ENCODE data around the gene TNNI2.
"Not testable (repeated sequence)": the region's sequence is repeated elsewhere in the genome, so short reads cannot be mapped to it uniquely, and the experiment has no call there.

TNNI2 gene

GRCh38 chr11:1838426-1839144, at the start of gene TNNI2:
Gene TNNI2, plus strand, starts transcription at chr11:1838981. Its CDS starts 716 bp downstream, at chr11:1839697.
- no peak for DNase-seq

GRCh38 chr11:1791912-1792311, 46.9 kb upstream of the TNNI2 start:
- DNase-seq = no peak

GRCh38 chr11:1792461-1792860, 46.3 kb upstream of the TNNI2 start:
- DNase-seq = no peak

GRCh38 chr11:1793081-1793480, 45.7 kb upstream of the TNNI2 start:
- no peak for DNase-seq

- no peak for DNase-seq
Observed at GRCh38 chr11:1796413-1797011, 42.3 kb upstream of the TNNI2 start.

- no peak for DNase-seq
Observed at GRCh38 chr11:1797391-1798125, 41.2 kb upstream of the TNNI2 start.

GRCh38 chr11:1803246-1803645, 35.5 kb upstream of the TNNI2 start:
- DNase-seq = no peak

GRCh38 chr11:1803835-1804519, 34.8 kb upstream of the TNNI2 start:
- not testable (repeated sequence) for DNase-seq

- no peak for DNase-seq
Observed at GRCh38 chr11:1805525-1805924, 33.3 kb upstream of the TNNI2 start.

- DNase-seq = no peak
Observed at GRCh38 chr11:1807264-1807995, 31.4 kb upstream of the TNNI2 start.

GRCh38 chr11:1810761-1811160, 28.0 kb upstream of the TNNI2 start:
- DNase-seq = no peak

GRCh38 chr11:1812274-1812673, 26.5 kb upstream of the TNNI2 start:
- no peak for DNase-seq

- no peak for DNase-seq
Observed at GRCh38 chr11:1812801-1813200, 26.0 kb upstream of the TNNI2 start.

- DNase-seq = not testable (repeated sequence)
Observed at GRCh38 chr11:1813356-1813755, 25.4 kb upstream of the TNNI2 start.

- no peak for DNase-seq
Observed at GRCh38 chr11:1814691-1815090, 24.1 kb upstream of the TNNI2 start.

GRCh38 chr11:1815311-1815710, 23.5 kb upstream of the TNNI2 start:
- no peak for DNase-seq

GRCh38 chr11:1815751-1816150, 23.0 kb upstream of the TNNI2 start:
- no peak for DNase-seq

GRCh38 chr11:1817000-1817399, 21.8 kb upstream of the TNNI2 start:
- no peak for DNase-seq

GRCh38 chr11:1817511-1817910, 21.3 kb upstream of the TNNI2 start:
- no peak for DNase-seq

- no peak for DNase-seq
Observed at GRCh38 chr11:1819074-1819473, 19.7 kb upstream of the TNNI2 start.

- DNase-seq = no peak
Observed at GRCh38 chr11:1820463-1821325, 18.1 kb upstream of the TNNI2 start.

- DNase-seq = no peak
Observed at GRCh38 chr11:1821562-1821961, 17.2 kb upstream of the TNNI2 start.
